Measurements from ENCODE around the gene TUBB6.

DNA sequence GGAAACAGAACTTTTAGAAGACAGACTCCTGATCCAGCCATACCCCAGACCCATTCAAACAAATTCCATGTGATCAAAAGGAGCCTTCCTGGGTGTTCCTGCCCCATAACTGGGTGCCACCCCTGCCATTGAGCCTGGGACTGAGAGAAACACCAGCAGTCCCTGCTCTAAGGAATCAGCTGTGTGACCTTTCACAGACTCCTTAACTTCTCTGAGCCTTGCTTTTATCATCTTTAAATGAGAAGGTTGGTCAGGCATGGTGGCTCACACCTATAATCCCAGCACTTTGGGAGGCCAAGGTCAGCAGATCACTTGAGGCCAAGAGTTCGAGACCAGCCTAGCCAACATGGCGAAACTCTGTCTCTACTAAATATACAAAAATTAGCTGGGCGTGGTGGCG, 33.2 kb upstream of the TUBB6 start:
- TF ChIP-seq, protein P1, sequence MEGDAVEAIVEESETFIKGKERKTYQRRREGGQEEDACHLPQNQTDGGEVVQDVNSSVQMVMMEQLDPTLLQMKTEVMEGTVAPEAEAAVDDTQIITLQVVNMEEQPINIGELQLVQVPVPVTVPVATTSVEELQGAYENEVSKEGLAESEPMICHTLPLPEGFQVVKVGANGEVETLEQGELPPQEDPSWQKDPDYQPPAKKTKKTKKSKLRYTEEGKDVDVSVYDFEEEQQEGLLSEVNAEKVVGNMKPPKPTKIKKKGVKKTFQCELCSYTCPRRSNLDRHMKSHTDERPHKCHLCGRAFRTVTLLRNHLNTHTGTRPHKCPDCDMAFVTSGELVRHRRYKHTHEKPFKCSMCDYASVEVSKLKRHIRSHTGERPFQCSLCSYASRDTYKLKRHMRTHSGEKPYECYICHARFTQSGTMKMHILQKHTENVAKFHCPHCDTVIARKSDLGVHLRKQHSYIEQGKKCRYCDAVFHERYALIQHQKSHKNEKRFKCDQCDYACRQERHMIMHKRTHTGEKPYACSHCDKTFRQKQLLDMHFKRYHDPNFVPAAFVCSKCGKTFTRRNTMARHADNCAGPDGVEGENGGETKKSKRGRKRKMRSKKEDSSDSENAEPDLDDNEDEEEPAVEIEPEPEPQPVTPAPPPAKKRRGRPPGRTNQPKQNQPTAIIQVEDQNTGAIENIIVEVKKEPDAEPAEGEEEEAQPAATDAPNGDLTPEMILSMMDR (IDR thresholded peaks at IDR 0.05) = no peak
- no peak for TF ChIP-seq POLR2A (IDR thresholded peaks at IDR 0.05)
